HUES64 (cell line): ENCODE results near the gene DHX15. TPM values are rescaled to one million over a fixed set of nuclear protein-coding genes. Genes with fewer than 3 reads are reported as not detected.

ENCODE experiments used
- H3K27ac ChIP-seq: 2 replicates; pipeline ENCODE4 v1.7.0; 2013; ENCODE audit warnings: low read depth, low read length, inconsistent platforms
- H3K27me3 ChIP-seq: 2 replicates; pipeline ENCODE4 v1.6.1; 2013; ENCODE audit warnings: mild to moderate bottlenecking, low read length; ENCODE audit not compliant: insufficient read depth
- H3K36me3 ChIP-seq: 2 replicates; pipeline ENCODE4 v1.6.1; 2013; ENCODE audit warnings: mild to moderate bottlenecking, low read length; ENCODE audit not compliant: insufficient read depth
- H3K4me1 ChIP-seq: 2 replicates; pipeline ENCODE4 v1.6.1; 2013; ENCODE audit warnings: mild to moderate bottlenecking, low read length, moderate library complexity; ENCODE audit not compliant: insufficient read depth
- H3K4me3 ChIP-seq: 2 replicates; pipeline ENCODE4 v1.5.1; 2013; ENCODE audit warnings: mild to moderate bottlenecking, low read length, moderate library complexity
- H3K9ac ChIP-seq: 2 replicates; pipeline ENCODE4 v1.6.1; 2013; ENCODE audit warnings: mild to moderate bottlenecking, low read depth, low read length
- H3K9me3 ChIP-seq: 2 replicates; pipeline ENCODE4 v1.6.1; 2013; ENCODE audit warnings: low read depth, low read length; ENCODE audit not compliant: insufficient read depth
- WGBS: fragments of 150-250, 120-280 bp; methylation state at CpG from one replicate; pipeline ENCODE4 v1.1.7; 2013; ENCODE audit warnings: missing lambda C conversion rate; 5-methylcytosine and 5-hydroxymethylcytosine counted together
- polyA plus RNA-seq, 2 experiments: library from polyadenylated mRNA; stranded (reverse); fragments of 50-300 nt; gene quantifications; one replicate each; pipeline ENCODE4 v1.2.3, GENCODE V29; 2013

Gene DHX15
- polyA plus RNA-seq (2013, experiment 1 of 2): 199 TPM
- polyA plus RNA-seq (2013, experiment 2 of 2): 183 TPM

DNA sequence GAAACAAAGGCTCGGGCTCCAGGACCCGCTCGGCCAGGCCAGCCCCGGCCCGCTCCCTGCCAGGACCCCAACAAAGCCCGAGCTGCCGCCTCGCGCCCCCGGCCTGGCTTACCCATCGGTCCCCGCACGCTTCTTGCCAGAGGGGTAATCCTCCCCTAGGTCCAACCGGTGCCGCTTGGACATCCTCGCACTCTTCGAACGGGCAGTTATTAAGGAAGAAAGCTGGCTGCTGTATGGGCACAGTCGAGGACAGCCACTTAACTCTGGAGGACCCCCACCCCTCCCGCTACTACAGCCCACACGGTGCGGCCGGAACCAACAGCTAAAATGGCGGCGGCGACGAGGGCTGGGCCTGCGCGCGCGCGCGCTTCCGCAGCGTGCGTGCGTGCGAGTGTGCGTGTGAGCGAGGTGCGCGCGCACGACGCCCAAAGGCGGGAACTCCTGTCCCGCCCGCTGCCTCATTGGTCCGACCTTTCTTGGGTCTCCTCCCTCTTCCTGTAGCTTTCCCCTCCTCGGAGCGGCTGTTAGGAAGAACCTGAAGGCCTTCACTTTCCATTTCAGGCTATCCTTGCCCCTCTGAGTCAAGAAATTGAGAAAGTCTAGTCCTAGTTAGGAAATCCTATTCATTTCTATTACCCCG is at the start of gene DHX15:
Gene DHX15, minus strand, starts transcription at position 344 of the 640 bp plus-strand sequence. Its CDS starts 161 bp downstream, at position 183.
- Histone ChIP-seq H3K4me3 (peak within 1 kb of the TSS; percentile 99), H3K36me3 (peaks cover 25% of the 10 kb centered on the region), H3K9ac (peak within 1 kb of the TSS; percentile 100), H3K4me1 (peaks cover 14% of the 10 kb centered on the region), H3K9me3 (no peaks in the 10 kb centered on the region), H3K27me3 (no peaks in the 10 kb centered on the region), H3K27ac (peak within 1 kb of the TSS; percentile 99)
- WGBS: under 1% methylated on average over 52 of the region's 52 CpGs

DNA sequence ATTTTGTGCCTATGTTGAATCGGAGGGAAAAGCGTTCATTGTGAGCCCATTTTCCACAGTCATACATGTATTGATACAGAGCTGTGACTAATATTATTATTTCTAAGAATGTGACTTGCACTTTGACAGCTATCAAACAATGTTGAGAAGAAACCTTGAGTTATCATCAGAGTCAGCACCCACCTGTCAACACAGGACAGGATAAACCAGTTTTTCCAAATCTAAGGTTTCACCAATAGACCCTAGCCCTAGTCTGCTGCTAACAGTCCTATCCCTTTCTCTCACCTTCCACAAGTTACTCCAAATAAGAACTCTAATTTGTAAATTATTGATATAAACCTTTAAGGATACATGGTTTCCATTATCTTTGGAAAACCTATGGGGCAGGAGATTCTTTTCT is 47.7 kb upstream of the DHX15 start:
- H3K36me3 ChIP-seq: no peaks in the 10 kb centered on the region
- H3K9me3 ChIP-seq: no peaks in the 10 kb centered on the region
- H3K4me1 ChIP-seq: peaks cover 4% of the 10 kb centered on the region; the same call in 1 of the 2 replicates
- no peak overlapping the region for H3K9ac ChIP-seq
- WGBS: 96% methylated on average over 2 of the region's 2 CpGs
- no peak overlapping the region for H3K4me3 ChIP-seq
- no peaks in the 10 kb centered on the region for H3K27me3 ChIP-seq
- no peak overlapping the region for H3K27ac ChIP-seq

DNA sequence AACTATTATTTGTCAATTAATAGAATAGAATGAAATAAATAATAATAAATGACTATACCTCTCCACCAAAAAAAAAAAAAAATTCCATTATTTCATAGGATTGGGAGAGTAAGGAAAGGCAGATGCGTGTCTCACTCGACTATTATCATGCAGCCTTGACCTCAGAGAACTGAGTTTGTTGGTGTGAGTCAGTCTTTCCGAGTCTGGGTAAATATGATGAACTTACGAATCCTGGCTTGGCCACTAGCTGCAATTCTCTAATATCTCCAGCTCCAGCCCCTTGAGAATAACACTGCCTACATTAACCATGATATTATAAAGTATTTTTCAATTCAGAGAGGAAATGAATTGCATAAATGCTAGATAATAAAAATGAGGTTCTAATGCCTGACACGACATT is 46.6 kb upstream of the DHX15 start:
- 80% methylated on average over 5 of the region's 5 CpGs for WGBS
- H3K27me3 ChIP-seq: no peaks in the 10 kb centered on the region
- no peaks in the 10 kb centered on the region for H3K36me3 ChIP-seq
- no peak overlapping the region for H3K9ac ChIP-seq
- no peak overlapping the region for H3K27ac ChIP-seq
- no peaks in the 10 kb centered on the region for H3K9me3 ChIP-seq
- peaks cover 4% of the 10 kb centered on the region; the same call in 1 of the 2 replicates for H3K4me1 ChIP-seq
- no peak overlapping the region for H3K4me3 ChIP-seq

DNA sequence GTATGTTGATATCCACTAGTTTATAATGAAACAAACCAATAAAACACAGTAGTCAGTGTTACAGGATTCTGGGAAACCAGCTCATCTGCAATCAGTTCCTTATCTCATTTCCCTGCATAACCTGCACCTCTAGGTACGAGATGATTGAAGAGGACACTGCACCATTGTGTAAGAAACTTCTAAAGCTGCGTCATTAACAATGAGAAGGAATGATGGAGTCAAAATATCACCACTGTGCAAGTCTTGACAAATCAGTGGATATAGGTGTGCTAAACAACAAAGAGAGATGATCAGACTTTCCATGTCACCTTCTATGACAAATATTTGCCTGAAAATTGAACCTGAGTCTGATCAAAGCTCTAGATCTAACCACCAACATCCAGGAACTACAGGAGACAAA is 40.7 kb upstream of the DHX15 start:
- Histone ChIP-seq H3K36me3 (no peaks in the 10 kb centered on the region), H3K27ac (no peak overlapping the region), H3K9me3 (peaks cover 11% of the 10 kb centered on the region), H3K9ac (no peak overlapping the region), H3K27me3 (no peaks in the 10 kb centered on the region), H3K4me1 (no peaks in the 10 kb centered on the region), H3K4me3 (no peak overlapping the region)
- 91% methylated on average over 2 of the region's 2 CpGs for WGBS

DNA sequence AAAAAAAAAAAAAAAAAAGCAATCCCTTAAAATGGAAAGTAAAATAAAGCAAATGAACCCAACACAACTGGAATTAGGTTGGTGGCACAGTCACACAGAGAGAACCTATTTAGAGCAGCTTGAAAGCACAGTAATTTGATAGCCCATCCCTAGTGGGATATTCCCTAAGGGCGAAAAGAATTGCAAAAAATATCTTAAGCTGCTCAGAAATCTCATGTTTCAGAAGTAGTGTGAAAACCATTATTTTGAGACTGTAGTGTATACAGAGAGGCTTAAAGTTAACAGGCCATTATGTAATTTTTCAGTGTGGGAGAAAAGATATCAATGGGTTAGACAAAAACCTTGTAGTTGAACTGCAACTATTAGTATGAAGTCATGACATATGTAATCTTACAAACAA is 40.0 kb upstream of the DHX15 start:
- H3K4me3 ChIP-seq: no peak overlapping the region
- no peaks in the 10 kb centered on the region for H3K36me3 ChIP-seq
- no peak overlapping the region for H3K27ac ChIP-seq
- WGBS: 41% methylated on average over 1 of the region's 1 CpG
- no peaks in the 10 kb centered on the region for H3K27me3 ChIP-seq
- peaks cover 16% of the 10 kb centered on the region for H3K9me3 ChIP-seq
- no peaks in the 10 kb centered on the region for H3K4me1 ChIP-seq
- H3K9ac ChIP-seq: no peak overlapping the region

DNA sequence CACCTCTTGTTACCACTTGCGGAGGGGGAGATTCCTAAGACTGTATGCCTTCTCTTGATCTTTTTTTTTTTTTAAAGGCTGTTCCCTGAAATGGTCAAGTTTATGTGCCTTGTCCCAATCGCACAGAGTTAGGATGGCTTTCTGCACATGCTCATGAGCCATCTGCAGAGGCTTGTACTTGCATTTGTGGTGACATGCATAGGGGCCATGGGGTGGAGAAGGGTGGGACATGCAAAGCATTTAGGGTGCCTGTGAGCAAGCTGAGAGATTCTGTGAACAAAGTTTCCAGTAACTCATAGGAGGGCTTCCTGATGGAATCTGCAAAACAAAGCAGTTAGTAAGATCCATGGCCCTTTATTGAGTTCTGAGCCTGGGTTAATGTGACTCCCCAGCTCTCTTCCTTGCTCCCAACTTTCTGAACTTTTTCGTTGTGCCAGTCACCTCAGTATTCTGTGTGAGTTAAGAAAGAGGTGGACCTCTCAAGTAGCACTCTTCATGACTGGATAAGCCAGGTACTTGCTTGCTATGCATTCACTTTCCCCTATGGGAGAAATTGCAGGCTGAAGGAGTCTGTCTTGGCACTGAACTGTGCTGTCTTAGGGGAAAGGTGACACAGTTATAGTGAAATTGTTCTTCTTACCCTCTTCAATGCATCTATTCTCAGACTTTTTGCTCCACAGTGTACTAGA is 37.9 kb upstream of the DHX15 start:
- Histone ChIP-seq H3K9me3 (peaks cover 16% of the 10 kb centered on the region), H3K27ac (no peak overlapping the region), H3K9ac (no peak overlapping the region), H3K4me1 (no peaks in the 10 kb centered on the region), H3K27me3 (no peaks in the 10 kb centered on the region), H3K4me3 (no peak overlapping the region), H3K36me3 (no peaks in the 10 kb centered on the region)
- 79% methylated on average over 3 of the region's 3 CpGs for WGBS

DNA sequence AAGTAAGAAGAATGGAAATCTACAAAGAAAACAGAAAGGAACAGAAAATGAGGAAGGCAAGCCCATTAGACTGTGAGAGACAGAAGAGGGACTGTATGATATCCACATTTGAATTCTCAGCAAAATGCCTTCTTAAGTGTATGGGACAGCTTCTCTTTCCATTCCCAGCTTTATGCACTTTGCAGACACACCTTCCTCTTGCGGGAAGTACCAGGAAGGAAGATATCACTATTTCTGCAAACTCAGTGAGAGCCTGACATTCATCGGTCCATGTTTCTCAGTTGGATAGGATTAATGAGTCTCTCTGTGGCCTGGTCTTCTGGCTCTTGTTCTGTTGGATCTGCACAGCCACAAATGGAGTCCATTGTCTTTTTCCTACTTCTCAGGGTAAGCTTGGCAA is 31.6 kb upstream of the DHX15 start:
- Histone ChIP-seq H3K9me3 (peaks cover 9% of the 10 kb centered on the region), H3K27ac (no peak overlapping the region), H3K9ac (no peak overlapping the region), H3K27me3 (no peaks in the 10 kb centered on the region), H3K4me1 (no peaks in the 10 kb centered on the region), H3K36me3 (no peaks in the 10 kb centered on the region), H3K4me3 (no peak overlapping the region)
- WGBS: 94% methylated on average over 2 of the region's 2 CpGs

DNA sequence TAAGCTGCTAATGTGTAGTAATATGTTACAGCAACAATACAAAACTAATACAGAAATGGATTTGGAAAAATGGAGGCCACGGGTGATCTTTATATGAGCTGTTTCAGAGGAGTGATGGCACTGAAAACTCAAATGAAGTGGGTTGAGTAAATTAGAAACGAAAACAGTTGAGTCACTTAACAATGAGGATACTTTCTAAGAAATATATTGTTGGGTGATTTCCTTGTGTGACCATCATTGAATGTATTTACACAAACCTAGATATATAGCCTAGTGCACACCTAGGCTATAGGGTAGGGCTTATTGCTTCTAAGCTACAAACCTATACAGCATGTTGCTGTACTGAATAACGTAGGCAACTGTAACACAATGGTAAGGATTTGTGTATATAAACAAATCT is 30.5 kb upstream of the DHX15 start:
- H3K9me3 ChIP-seq: peaks cover 3% of the 10 kb centered on the region; the same call in 1 of the 2 replicates

DNA sequence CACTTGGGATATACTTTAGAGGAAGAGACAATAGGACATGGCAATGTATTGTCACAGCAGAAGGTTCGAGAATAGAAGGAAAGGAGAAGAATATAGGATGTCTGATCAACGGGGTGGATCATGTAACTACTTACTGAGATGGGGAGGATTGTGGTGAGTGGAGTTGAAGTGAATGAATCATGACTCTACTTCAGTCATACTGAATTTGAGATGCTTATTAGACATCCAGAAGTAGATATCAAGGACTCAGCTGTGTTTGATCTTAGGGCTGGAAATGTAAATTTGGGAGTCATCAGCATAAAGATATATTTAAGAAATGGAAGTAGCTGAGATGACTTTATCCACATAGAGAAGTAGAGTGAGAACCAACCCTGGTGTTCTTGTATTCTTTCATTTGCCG is 29.1 kb upstream of the DHX15 start:
- Histone ChIP-seq H3K27ac (no peak overlapping the region), H3K9ac (no peak overlapping the region), H3K27me3 (no peaks in the 10 kb centered on the region), H3K36me3 (no peaks in the 10 kb centered on the region), H3K9me3 (no peaks in the 10 kb centered on the region), H3K4me1 (no peaks in the 10 kb centered on the region), H3K4me3 (no peak overlapping the region)
- WGBS: 92% methylated on average over 3 of the region's 3 CpGs

More for the DNA sequence above, 30.5 kb upstream of the DHX15 start:
- Histone ChIP-seq H3K9ac (no peak overlapping the region), H3K27me3 (no peaks in the 10 kb centered on the region), H3K4me1 (no peaks in the 10 kb centered on the region), H3K4me3 (no peak overlapping the region), H3K27ac (no peak overlapping the region), H3K36me3 (no peaks in the 10 kb centered on the region)
- WGBS: 96% methylated on average over 2 of the region's 3 CpGs

DNA sequence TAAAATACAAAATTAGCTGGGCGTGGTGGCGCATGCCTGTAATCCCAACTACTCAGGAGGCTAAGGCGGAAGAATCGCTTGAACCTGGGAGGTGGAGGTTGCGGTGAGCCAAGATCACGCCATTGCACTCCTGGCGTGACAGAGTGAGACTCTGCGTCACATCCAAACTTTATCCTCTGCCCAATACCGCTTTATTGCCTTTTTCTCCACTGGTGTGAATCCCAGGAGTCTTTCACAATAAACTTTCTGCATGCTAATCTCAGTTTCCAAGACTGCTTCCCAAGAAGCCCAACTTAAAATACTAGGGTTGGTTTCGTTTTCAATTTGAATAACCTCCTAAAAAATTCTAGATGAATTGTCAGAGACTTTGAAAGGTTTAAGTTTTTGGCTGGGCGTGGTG is 27.2 kb upstream of the DHX15 start:
- WGBS: 86% methylated on average over 11 of the region's 11 CpGs
- H3K4me1 ChIP-seq: no peaks in the 10 kb centered on the region
- H3K36me3 ChIP-seq: no peaks in the 10 kb centered on the region
- no peak overlapping the region for H3K9ac ChIP-seq
- H3K9me3 ChIP-seq: no peaks in the 10 kb centered on the region
- no peaks in the 10 kb centered on the region for H3K27me3 ChIP-seq
- H3K4me3 ChIP-seq: no peak overlapping the region
- no peak overlapping the region for H3K27ac ChIP-seq

DNA sequence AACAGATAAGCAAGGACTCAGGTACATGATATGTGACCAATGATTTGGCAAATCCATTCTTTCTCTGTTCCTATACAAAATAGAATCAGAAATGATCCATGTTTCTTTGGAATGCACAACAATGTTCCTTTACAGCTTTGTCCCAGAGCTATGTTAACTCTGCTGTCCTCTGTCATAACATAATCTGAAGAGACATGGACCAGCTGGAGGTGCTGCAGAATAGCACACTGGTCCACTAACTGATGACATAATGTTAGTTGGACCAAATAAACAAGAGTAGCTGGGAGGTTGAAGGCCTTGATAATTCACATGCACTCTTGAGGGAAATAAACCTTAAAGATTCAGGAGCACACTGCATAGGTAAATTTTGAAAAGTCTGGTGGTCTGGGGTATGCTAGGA is 23.0 kb upstream of the DHX15 start:
- H3K9me3 ChIP-seq: no peaks in the 10 kb centered on the region
- H3K4me1 ChIP-seq: peaks cover 9% of the 10 kb centered on the region
- H3K9ac ChIP-seq: no peak overlapping the region
- H3K27ac ChIP-seq: no peak overlapping the region
- H3K27me3 ChIP-seq: no peaks in the 10 kb centered on the region
- no peak overlapping the region for H3K4me3 ChIP-seq
- no peaks in the 10 kb centered on the region for H3K36me3 ChIP-seq
